ENCODE data around the gene GRIFIN.

The GRIFIN gene

GRCh38 chr7:2497500-2498336 lies 21.5 kb upstream of the GRIFIN start:
- DNase-seq, result no peak

GRCh38 chr7:2497065-2497464 lies 20.9 kb upstream of the GRIFIN start:
- no peak for DNase-seq

GRCh38 chr7:2496375-2496774 lies 20.2 kb upstream of the GRIFIN start:
- DNase-seq, result no peak

GRCh38 chr7:2495418-2496299 lies 19.5 kb upstream of the GRIFIN start:
- DNase-seq, result no peak

GRCh38 chr7:2494191-2495130 lies 18.3 kb upstream of the GRIFIN start:
- DNase-seq, result no peak

GRCh38 chr7:2493205-2494164 lies 17.3 kb upstream of the GRIFIN start:
- no peak for DNase-seq

GRCh38 chr7:2492038-2492437 lies 15.8 kb upstream of the GRIFIN start:
- DNase-seq, result no peak

GRCh38 chr7:2490181-2490651 lies 14.0 kb upstream of the GRIFIN start:
- DNase-seq, result no peak

- no peak for DNase-seq
These were observed 12.5 kb upstream of the GRIFIN start for GRCh38 chr7:2488681-2489080.

- no peak for DNase-seq
These were observed 12.1 kb upstream of the GRIFIN start for GRCh38 chr7:2488272-2488645.

GRCh38 chr7:2487586-2488271 lies 11.5 kb upstream of the GRIFIN start:
- DNase-seq, result no peak

GRCh38 chr7:2484868-2485267 lies 8.7 kb upstream of the GRIFIN start:
- DNase-seq, result no peak

GRCh38 chr7:2483494-2483893 lies 7.3 kb upstream of the GRIFIN start:
- no peak for DNase-seq

GRCh38 chr7:2482725-2483451 lies 6.7 kb upstream of the GRIFIN start:
- no peak for DNase-seq

GRCh38 chr7:2481195-2481594 lies 5.0 kb upstream of the GRIFIN start:
- DNase-seq, result no peak

- DNase-seq, result no peak
These were observed 3.8 kb upstream of the GRIFIN start for GRCh38 chr7:2480070-2480408.

GRCh38 chr7:2479276-2480069 lies 3.3 kb upstream of the GRIFIN start:
- DNase-seq, result no peak

- no peak for DNase-seq
These were observed 2.6 kb upstream of the GRIFIN start for GRCh38 chr7:2478800-2479199.

- no peak for DNase-seq
These were observed 2.2 kb upstream of the GRIFIN start for GRCh38 chr7:2478399-2478785.

Measured in KG1 (cell line).